Right lobe of liver (tissue), 6 donors: ENCODE results near the gene KIAA0319L. TPM values are rescaled to one million over a fixed set of nuclear protein-coding genes. Genes with fewer than 3 reads are reported as not detected.

Source experiments
- ATAC-seq, 4 donors: fragments of 200-7000 bp; cut with Tn5 transposase; one replicate each; pipeline ENCODE4 v1.9.1; 2020; ENCODE audit warnings: mild to moderate bottlenecking in 4 of 4, moderate library complexity in 4 of 4
- DNase-seq, 3 donors: peaks; one replicate each; pipeline ENCODE4 v3.0.0-alpha.2; 2020
- H3K27ac ChIP-seq, 3 donors: fragments of 200-600 bp; one replicate each; pipeline ENCODE4 v1.8.0; 2022
- H3K27me3 ChIP-seq, 2 donors: fragments of 200-600 bp; one replicate each; pipeline ENCODE4 v1.8.0; 2022
- H3K36me3 ChIP-seq, 4 donors: fragments of 200-600 bp; sonication (generic) in 1 of 4; one replicate each; pipeline versions ENCODE4 v1.5.1 to v1.8.0; 2017 to 2022; ENCODE audit warnings: control low read depth in 1 of 4
- H3K4me1 ChIP-seq, 4 donors: fragments of 200-600 bp; sonication (generic) in 1 of 4; one replicate each; pipeline versions ENCODE4 v1.5.1 to v1.8.0; 2017 to 2022; ENCODE audit warnings: control low read depth in 1 of 4
- H3K4me3 ChIP-seq, 3 donors: fragments of 200-600 bp; one replicate each; pipeline ENCODE4 v1.8.0; 2022
- H3K9me3 ChIP-seq, 4 donors: fragments of 200-600 bp; sonication (generic) in 1 of 4; one replicate each; pipeline versions ENCODE4 v1.5.1 to v1.8.0; 2017 to 2022; ENCODE audit warnings: control low read depth in 1 of 4
- CTCF ChIP-seq, 4 donors: fragments of 200-600 bp in 3 of 4; fragments of 450-650 bp in 1 of 4; IDR thresholded peaks; one replicate each; pipeline versions ENCODE4 v1.5.1 to v1.8.0; 2016 to 2022; ENCODE audit warnings: antibody characterized with exemption in 4 of 4, mild to moderate bottlenecking in 2 of 4
- POLR2A ChIP-seq: fragments of 450-650 bp; IDR thresholded peaks from one replicate; pipeline ENCODE4 v1.6.1; 2017; ENCODE audit warnings: antibody characterized with exemption, mild to moderate bottlenecking
- WGBS: methylation state at CpG from one replicate; pipeline ENCODE4 v1.1.6; 2018; ENCODE audit warnings: low coverage, low lambda C conversion rate; ENCODE audit not compliant: insufficient coverage; ENCODE audit errors: missing lambda C conversion rate; 5-methylcytosine and 5-hydroxymethylcytosine counted together
- intact Hi-C, 2 donors: fragments of 100-400 bp; cut with DNase I; formaldehyde crosslinking; loops; one replicate each; pipeline versions ENCODE4 v1.11.2 to v1.14.1; 2022
- total RNA-seq, 6 experiments: library from RNA; depleted of rRNA in 2 of 6; stranded (reverse); fragments of >200 nt in 2 of 6; fragmentation: NEBNext Ultra II Directional in 3 of 6; extraction: Animal tissue kit (Norgen Biotek cat#: 25700) in 3 of 6; gene quantifications; one replicate each; pipeline versions ENCODE4 v1.1.0 to v1.2.4, GENCODE V29; 2016 to 2023
- donor health status: DM: no; HTN: yes; CAD: no.
- donor health status: DM: no; HTN: no; CAD: no.
- donor health status: DM: no; HTN: no; CAD: no.
- donor health status: DM: no; HTN: yes; CAD: no.
- donor health status: DM: no; HTN: yes; CAD: no.

KIAA0319L gene
- total RNA-seq, 6 experiments from 2014 or later = 35.3 to 84.9 (median 54.3) TPM

GRCh38 chr1:35555601-35556477 lies 1.4 kb downstream of the KIAA0319L start:
- WGBS = 19% methylated on average over 10 of the region's 10 CpGs

GRCh38 chr1:35555212-35555584 lies 2.0 kb downstream of the KIAA0319L start:
- no peak for TF ChIP-seq CTCF (IDR thresholded peaks at IDR 0.05)
- no peak for TF ChIP-seq POLR2A
- H3K4me1 ChIP-seq = peaks cover 0 to 44% (median 13%) of the 10 kb centered on the region in 4 donors
- no peak overlapping the region for H3K4me3 ChIP-seq
- WGBS = 61% methylated on average over 4 of the region's 4 CpGs
- DNase-seq (no peak), ATAC-seq (no peak)
- peaks cover 0 to 34% (median 5%) of the 10 kb centered on the region in 4 donors for H3K36me3 ChIP-seq
- intact Hi-C loops = no loop called here
- no peaks in the 10 kb centered on the region for H3K27me3 ChIP-seq
- H3K27ac ChIP-seq = peak overlapping the region in 2 of 3 donors; percentile 87 to 95
- H3K9me3 ChIP-seq = no peaks in the 10 kb centered on the region

More at GRCh38 chr1:35555601-35556477, 1.4 kb downstream of the KIAA0319L start:
- no peak for DNase-seq
- Histone ChIP-seq H3K4me3 (peak overlapping the region in 2 of 3 donors; percentile 93 to 98), H3K9me3 (no peaks in the 10 kb centered on the region), H3K36me3 (peaks cover 0 to 28% (median 5%) of the 10 kb centered on the region in 4 donors), H3K27ac (peak overlapping the region; percentile 87 to 95 (median 93)), H3K27me3 (no peaks in the 10 kb centered on the region), H3K4me1 (peaks cover 0 to 47% (median 15%) of the 10 kb centered on the region in 4 donors)
- ATAC-seq = peak in 3 of 4 donors; percentile 2 to 43 (median 38)
- intact Hi-C loops = no loop called here
- peak; percentile 25 for TF ChIP-seq POLR2A
- TF ChIP-seq CTCF (IDR thresholded peaks at IDR 0.05) = no peak

- WGBS = 45% methylated on average over 7 of the region's 7 CpGs
- peaks cover 0 to 44% (median 13%) of the 10 kb centered on the region in 4 donors for H3K4me1 ChIP-seq
- no peaks in the 10 kb centered on the region for H3K27me3 ChIP-seq
- no peak overlapping the region for H3K4me3 ChIP-seq
- DNase-seq (peak in 1 of 3 donors; percentile 73), ATAC-seq (peak in 1 of 4 donors; percentile 20)
- no peaks in the 10 kb centered on the region for H3K9me3 ChIP-seq
- TF ChIP-seq POLR2A (no peak), CTCF (IDR thresholded peaks at IDR 0.05) (no peak)
- peaks cover 0 to 34% (median 6%) of the 10 kb centered on the region in 4 donors for H3K36me3 ChIP-seq
- H3K27ac ChIP-seq = no peak overlapping the region
- intact Hi-C loops = no loop called here
These were observed 2.7 kb downstream of the KIAA0319L start for GRCh38 chr1:35554266-35555211.

GRCh38 chr1:35553851-35554250 lies 3.4 kb downstream of the KIAA0319L start:
- TF ChIP-seq CTCF (IDR thresholded peaks at IDR 0.05) (no peak), POLR2A (no peak)
- Histone ChIP-seq H3K27ac (no peak overlapping the region), H3K36me3 (peaks cover 0 to 34% (median 7%) of the 10 kb centered on the region in 4 donors), H3K27me3 (no peaks in the 10 kb centered on the region), H3K4me1 (peaks cover 0 to 44% (median 13%) of the 10 kb centered on the region in 4 donors), H3K4me3 (no peak overlapping the region), H3K9me3 (no peaks in the 10 kb centered on the region)
- no peak for DNase-seq
- ATAC-seq = no peak
- intact Hi-C loops = no loop called here
- 50% methylated on average over 2 of the region's 2 CpGs for WGBS
